ENCODE data around the gene CAPN11. TPM values are rescaled to one million over a fixed set of nuclear protein-coding genes. Genes with fewer than 3 reads are reported as not detected.

Gene CAPN11
- total RNA-seq, 2 experiments from 2014 or later: not detected

GRCh38 chr6:44221291-44221960 lies 62.8 kb downstream of the CAPN11 start:
- ChIA-PET CTCF (ENCODE audit: unreplicated experiment) (interaction anchor here (0.6 to 0.7 kb wide), 8 partner anchors 26 to 585 kb away, joined by 3 to 9 read pairs (median 4); no protein-coding TSS in a partner anchor), POLR2A (interaction anchor here (0.6 kb wide), 3 partner anchors 29 to 793 kb away, joined by 3 to 6 read pairs (median 3); no protein-coding TSS in a partner anchor)
- DNase-seq (ENCODE audit: low spot score): peak; percentile 85
- TF ChIP-seq CTCF (conservative IDR thresholded peaks at IDR 0.05; ENCODE audit: low read length): peak; percentile 81
- no peak for TF ChIP-seq EZH2phosphoT487 (IDR thresholded peaks at IDR 0.05; ENCODE audit: borderline replicate concordance, low read depth, low read length)
- Histone ChIP-seq H3K9me3 (ENCODE audit: low read length) (no peaks in the 10 kb centered on the region), H2AFZ (ENCODE audit: low read length) (0 out of 2 replicates have a peak overlapping the region, but pooled peaks have one; percentile 30), H3K79me2 (ENCODE audit: insufficient read depth, low read depth, low read length) (peaks cover 26% of the 10 kb centered on the region), H4K20me1 (ENCODE audit: insufficient read depth, low read length) (peaks cover 10% of the 10 kb centered on the region), H3K27ac (ENCODE audit: low read depth, low read length, poor library complexity, severe bottlenecking) (peak overlapping the region; percentile 56), H3K4me1 (ENCODE audit: insufficient read depth, low read length, poor library complexity, severe bottlenecking) (peaks cover 82% of the 10 kb centered on the region), H3K4me3 (ENCODE audit: low read depth, low read length, poor library complexity, severe bottlenecking) (no peak overlapping the region), H3K9me2 (ENCODE audit: insufficient read depth, low read length) (no peaks in the 10 kb centered on the region), H3K36me3 (ENCODE audit: insufficient read depth, low read length) (no peaks in the 10 kb centered on the region), H3K4me2 (ENCODE audit: low read length) (peak overlapping the region; percentile 46)
- no TSS peak for BruUV-seq (replicated peaks)
- intact Hi-C loops (cut with micrococcal nuclease; ENCODE audit: unreplicated experiment): loop anchor here (2.0 to 10.0 kb wide), 3 partner anchors 13 to 517 kb away; partner anchors contain the start of gene VEGFA

- H3K27ac ChIP-seq (ENCODE audit: low read depth, low read length, poor library complexity, severe bottlenecking): no peak overlapping the region
- H3K79me2 ChIP-seq (ENCODE audit: insufficient read depth, low read depth, low read length): peaks cover 27% of the 10 kb centered on the region
- ChIA-PET POLR2A (interaction anchor here (0.6 kb wide), 3 partner anchors 29 to 793 kb away, joined by 3 to 6 read pairs (median 3); no protein-coding TSS in a partner anchor), CTCF (ENCODE audit: unreplicated experiment) (interaction anchor here (0.6 to 0.7 kb wide), 8 partner anchors 26 to 586 kb away, joined by 3 to 9 read pairs (median 4); no protein-coding TSS in a partner anchor)
- intact Hi-C loops (cut with micrococcal nuclease; ENCODE audit: unreplicated experiment): loop anchor here (2.0 to 10.0 kb wide), 4 partner anchors 13 to 517 kb away; partner anchors contain the start of genes HSP90AB1 and VEGFA
- peaks cover 79% of the 10 kb centered on the region for H3K4me1 ChIP-seq (ENCODE audit: insufficient read depth, low read length, poor library complexity, severe bottlenecking)
- peaks cover 10% of the 10 kb centered on the region for H4K20me1 ChIP-seq (ENCODE audit: insufficient read depth, low read length)
- TF ChIP-seq EZH2phosphoT487 (IDR thresholded peaks at IDR 0.05; ENCODE audit: borderline replicate concordance, low read depth, low read length) (no peak), CTCF (conservative IDR thresholded peaks at IDR 0.05; ENCODE audit: low read length) (no peak)
- no peak for DNase-seq (ENCODE audit: low spot score)
- no peaks in the 10 kb centered on the region for H3K9me2 ChIP-seq (ENCODE audit: insufficient read depth, low read length)
- no peak overlapping the region for H2AFZ ChIP-seq (ENCODE audit: low read length)
- no peak overlapping the region for H3K4me3 ChIP-seq (ENCODE audit: low read depth, low read length, poor library complexity, severe bottlenecking)
- no peaks in the 10 kb centered on the region; the same call in 1 of the 2 replicates for H3K36me3 ChIP-seq (ENCODE audit: insufficient read depth, low read length)
- H3K4me2 ChIP-seq (ENCODE audit: low read length): peak overlapping the region; percentile 69
- H3K9me3 ChIP-seq (ENCODE audit: low read length): no peaks in the 10 kb centered on the region
- no TSS peak for BruUV-seq (replicated peaks)
Measured at GRCh38 chr6:44221961-44222335, 63.3 kb downstream of the CAPN11 start.

All from OCI-LY7 (cell line).